HG02642 (cell line): ENCODE results near the gene CDC42BPB.

ENCODE experiments used
- ATAC-seq: cut with Tn5 transposase; IDR thresholded peaks from one replicate; pipeline ENCODE4 v1.9.1; 2021; ENCODE audit warnings: mild to moderate bottlenecking; ENCODE audit not compliant: unreplicated experiment, poor library complexity

The CDC42BPB gene

GRCh38 chr14:103057372-103058163 is at the start of gene CDC42BPB:
Gene CDC42BPB, minus strand, starts transcription at chr14:103057549. Its CDS starts 376 bp downstream, at chr14:103057173.
- peak; percentile 80 for ATAC-seq

GRCh38 chr14:103105580-103106150 is 48.3 kb upstream of the CDC42BPB start:
- ATAC-seq: no peak

GRCh38 chr14:103104654-103105452 is 47.5 kb upstream of the CDC42BPB start:
- ATAC-seq: peak; percentile 53

GRCh38 chr14:103104389-103104653 is 47.0 kb upstream of the CDC42BPB start:
- no peak for ATAC-seq

GRCh38 chr14:103103461-103104388 is 46.4 kb upstream of the CDC42BPB start:
- ATAC-seq: no peak

GRCh38 chr14:103102689-103103260 is 45.4 kb upstream of the CDC42BPB start:
- no peak for ATAC-seq

GRCh38 chr14:103101963-103102688 is 44.8 kb upstream of the CDC42BPB start:
- no peak for ATAC-seq

GRCh38 chr14:103101257-103101962 is 44.1 kb upstream of the CDC42BPB start:
- no peak for ATAC-seq

- no peak for ATAC-seq
These were observed 43.2 kb upstream of the CDC42BPB start for GRCh38 chr14:103100281-103101121.

- no peak for ATAC-seq
These were observed 42.5 kb upstream of the CDC42BPB start for GRCh38 chr14:103099733-103100280.

GRCh38 chr14:103099081-103099732 is 41.9 kb upstream of the CDC42BPB start:
- no peak for ATAC-seq

GRCh38 chr14:103097994-103098957 is 40.9 kb upstream of the CDC42BPB start:
- no peak for ATAC-seq

GRCh38 chr14:103097244-103097993 is 40.1 kb upstream of the CDC42BPB start:
- ATAC-seq: no peak

- no peak for ATAC-seq
These were observed 39.0 kb upstream of the CDC42BPB start for GRCh38 chr14:103096387-103096786.

- no peak for ATAC-seq
These were observed 37.9 kb upstream of the CDC42BPB start for GRCh38 chr14:103095210-103095778.
